GM23338 (cell line): ENCODE measurements around the gene SFTPD. TPM values are rescaled to one million over a fixed set of nuclear protein-coding genes. Genes with fewer than 3 reads are reported as not detected.

Source experiments
- ATAC-seq: fragments of 200-7000 bp; cut with Tn5 transposase; 3 replicates; pipeline ENCODE4 v1.9.1; 2020
- DNase-seq: peaks from one replicate; pipeline ENCODE4 v3.0.0-alpha.2; 2015; ENCODE audit warnings: low spot score
- H2AFZ ChIP-seq: fragments of 200-600 bp; sonication (generic); 2 replicates; pipeline ENCODE4 v1.8.0; 2016; ENCODE audit warnings: antibody characterized with exemption, mild to moderate bottlenecking, moderate library complexity
- H3F3A ChIP-seq: fragments of 200-600 bp; sonication (generic); replicated peaks from 2 replicates; pipeline ENCODE4 v1.8.0; 2017; ENCODE audit warnings: antibody characterized with exemption, mixed run types, low read depth
- H3K27ac ChIP-seq: fragments of 200-600 bp; sonication (generic); 2 replicates; pipeline ENCODE4 v1.6.1; 2016; ENCODE audit warnings: low read depth
- H3K27me3 ChIP-seq: fragments of 200-600 bp; sonication (generic); 2 replicates; pipeline ENCODE4 v1.8.0; 2016; ENCODE audit warnings: mild to moderate bottlenecking, mixed run types, moderate library complexity; ENCODE audit not compliant: insufficient read depth
- H3K36me3 ChIP-seq: fragments of 200-600 bp; sonication (generic); 2 replicates; pipeline ENCODE4 v1.8.0; 2016; ENCODE audit warnings: mild to moderate bottlenecking; ENCODE audit not compliant: insufficient read depth
- H3K4me1 ChIP-seq: fragments of 200-600 bp; sonication (generic); 2 replicates; pipeline ENCODE4 v1.8.0; 2016; ENCODE audit warnings: mild to moderate bottlenecking, moderate library complexity; ENCODE audit not compliant: insufficient read depth
- H3K4me2 ChIP-seq: fragments of 200-600 bp; sonication (generic); 2 replicates; pipeline ENCODE4 v1.7.1; 2017; ENCODE audit warnings: mixed run types
- H3K4me3 ChIP-seq: fragments of 200-600 bp; sonication (generic); 2 replicates; pipeline ENCODE4 v1.6.1; 2016; ENCODE audit warnings: mixed run types
- H3K79me2 ChIP-seq: fragments of 200-600 bp; sonication (generic); replicated peaks from 2 replicates; pipeline ENCODE4 v1.8.0; 2017; ENCODE audit warnings: mild to moderate bottlenecking; ENCODE audit not compliant: insufficient read depth
- H3K9me2 ChIP-seq: fragments of 200-600 bp; sonication (generic); 2 replicates; pipeline ENCODE4 v1.8.0; 2017; ENCODE audit not compliant: insufficient read depth
- H4K20me1 ChIP-seq: fragments of 200-600 bp; sonication (generic); replicated peaks from 2 replicates; pipeline ENCODE4 v1.8.0; 2017; ENCODE audit warnings: mild to moderate bottlenecking; ENCODE audit not compliant: insufficient read depth
- H3K27ac Mint-ChIP-seq: 2 replicates; pipeline ENCODE4 v1.8.0; 2020; ENCODE audit warnings: inconsistent platforms, mild to moderate bottlenecking, moderate library complexity, mixed read lengths
- H3K27me3 Mint-ChIP-seq: 3 replicates; pipeline ENCODE4 v1.8.0; 2022; ENCODE audit warnings: low read depth, mild to moderate bottlenecking, moderate library complexity, mixed read lengths, inconsistent platforms; ENCODE audit not compliant: insufficient read depth, poor library complexity
- H3K36me3 Mint-ChIP-seq: 3 replicates; pipeline ENCODE4 v1.8.0; 2021; ENCODE audit warnings: low read depth, mild to moderate bottlenecking, inconsistent platforms, moderate library complexity, mixed read lengths
- H3K4me1 Mint-ChIP-seq: 3 replicates; pipeline ENCODE4 v1.8.0; 2020; ENCODE audit warnings: mild to moderate bottlenecking, inconsistent platforms, mixed read lengths
- H3K4me3 Mint-ChIP-seq: 3 replicates; pipeline ENCODE4 v1.8.0; 2021; ENCODE audit warnings: moderate library complexity, mild to moderate bottlenecking, inconsistent platforms, mixed read lengths
- H3K9me3 Mint-ChIP-seq: 3 replicates; pipeline ENCODE4 v1.8.0; 2020; ENCODE audit warnings: moderate library complexity, mild to moderate bottlenecking, inconsistent platforms, mixed read lengths
- CREB1 ChIP-seq: fragments of 250-450 bp; sonication (Bioruptor Pico); IDR thresholded peaks from 2 replicates; pipeline ENCODE4 v1.5.0; 2020; ENCODE audit warnings: low read depth, mild to moderate bottlenecking, moderate library complexity
- CTCF ChIP-seq, 2 experiments: fragments of 200-600 bp in 1 of 2; sonication (generic) in 1 of 2; conservative IDR thresholded peaks; 2 replicates each; pipeline versions ENCODE4 v1.5.1 to v1.6.1; 2016 to 2017; ENCODE audit warnings: antibody characterized with exemption in 2 of 2, low read depth in 2 of 2, mild to moderate bottlenecking in 2 of 2, moderate library complexity in 1 of 2
- EZH2 ChIP-seq: fragments of 200-600 bp; sonication (generic); IDR thresholded peaks from one replicate; pipeline ENCODE4 v1.8.0; 2017; ENCODE audit warnings: antibody characterized with exemption, mild to moderate bottlenecking, low read depth; ENCODE audit not compliant: unreplicated experiment
- NANOG ChIP-seq: IDR thresholded peaks from 2 replicates; pipeline ENCODE4 v1.6.1; 2016; ENCODE audit warnings: antibody characterized with exemption, borderline replicate concordance
- POLR2AphosphoS5 ChIP-seq: IDR thresholded peaks from 2 replicates; pipeline ENCODE4 v1.6.1; 2016; ENCODE audit warnings: antibody characterized with exemption, low read depth
- REST ChIP-seq: IDR thresholded peaks from one replicate; pipeline ENCODE4 v1.6.1; 2018; ENCODE audit warnings: antibody characterized with exemption; ENCODE audit not compliant: unreplicated experiment
- polyA plus RNA-seq: library from polyadenylated mRNA; unstranded; fragments of >200 nt; fragmentation: Nextera tagmentation; extraction: Ambion mirVana; gene quantifications from 2 replicates; pipeline ENCODE4 v1.2.1, GENCODE V29; 2016
- total RNA-seq: library from RNA; depleted of rRNA; stranded (reverse); fragments of >200 nt; shearing (Covaris generic); gene quantifications from 2 replicates; pipeline ENCODE4 v1.2.3, GENCODE V29; 2014

The SFTPD gene
- total and polyA plus RNA-seq, 2 experiments from 2014 or later, result not detected

- H2AFZ ChIP-seq, result peak overlapping the region; percentile 97
- H3K4me1 ChIP-seq, result peaks cover 30% of the 10 kb centered on the region
- no peak overlapping the region for H3K27ac ChIP-seq
- H3K79me2 ChIP-seq, result no peaks in the 10 kb centered on the region
- peak; percentile 86 for ATAC-seq
- Mint-ChIP-seq H3K4me1 (peaks cover 20% of the 10 kb centered on the region), H3K4me3 (peak overlapping the region; percentile 69), H3K9me3 (peaks cover 5% of the 10 kb centered on the region), H3K36me3 (peaks cover 3% of the 10 kb centered on the region), H3K27me3 (peaks cover 25% of the 10 kb centered on the region), H3K27ac (no peak overlapping the region)
- H3K27me3 ChIP-seq, result peaks cover 30% of the 10 kb centered on the region
- no peaks in the 10 kb centered on the region for H3F3A ChIP-seq
- H3K36me3 ChIP-seq, result no peaks in the 10 kb centered on the region
- TF ChIP-seq EZH2 (no peak), CREB1 (0 out of 2 replicates have a peak, but pooled peaks have one; percentile 15), REST (peak; percentile 18), POLR2AphosphoS5 (peak; percentile 57), CTCF (conservative IDR thresholded peaks at IDR 0.05; ENCODE audit: low read depth in 2 of 2) (0 out of 4 replicates have a peak, but pooled peaks of 1 of the 2 experiments have one; percentile 2), NANOG (no peak)
- peak overlapping the region; percentile 82 for H3K4me3 ChIP-seq
- H3K9me2 ChIP-seq, result no peaks in the 10 kb centered on the region
- peak; percentile 84 for DNase-seq
- peak overlapping the region; percentile 62 for H3K4me2 ChIP-seq
- H4K20me1 ChIP-seq, result no peaks in the 10 kb centered on the region
These were observed 32.8 kb upstream of the SFTPD start for GRCh38 chr10:79981450-79982361.

- no peak for ATAC-seq
- Histone ChIP-seq H3F3A (no peaks in the 10 kb centered on the region), H3K4me1 (peaks cover 30% of the 10 kb centered on the region), H4K20me1 (no peaks in the 10 kb centered on the region), H2AFZ (no peak overlapping the region), H3K27ac (no peak overlapping the region), H3K9me2 (no peaks in the 10 kb centered on the region), H3K36me3 (0 out of 2 replicates have a peak, but pooled peaks cover 3% of the 10 kb centered on the region), H3K4me2 (peak overlapping the region; percentile 62), H3K79me2 (no peaks in the 10 kb centered on the region), H3K4me3 (peak overlapping the region; percentile 82), H3K27me3 (peaks cover 30% of the 10 kb centered on the region)
- Mint-ChIP-seq H3K9me3 (peaks cover 14% of the 10 kb centered on the region), H3K27me3 (peaks cover 25% of the 10 kb centered on the region), H3K27ac (no peak overlapping the region), H3K4me3 (peak overlapping the region; percentile 69), H3K36me3 (peaks cover 3% of the 10 kb centered on the region), H3K4me1 (peaks cover 20% of the 10 kb centered on the region)
- TF ChIP-seq REST (no peak), CTCF (conservative IDR thresholded peaks at IDR 0.05; ENCODE audit: low read depth in 2 of 2) (0 out of 4 replicates have a peak, but pooled peaks of 1 of the 2 experiments have one; percentile 12)
- no peak for DNase-seq
These were observed 31.8 kb upstream of the SFTPD start for GRCh38 chr10:79980711-79981110.
